ENCODE results near the gene CENPB. TPM values are rescaled to one million over a fixed set of nuclear protein-coding genes. Genes with fewer than 3 reads are reported as not detected.

CENPB gene
- total RNA-seq, 5 donors from 2014 or later (not counting 1 experiment from before 2014, with no cell fraction given), result 37.0 to 79.0 (median 60.8) TPM

GRCh38 chr20:3818155-3819151 is 31.9 kb upstream of the CENPB start:
- Histone ChIP-seq H3K27ac (ENCODE audit: low read length) (no peak overlapping the region), H3K9me3 (no peaks in the 10 kb centered on the region), H3K4me1 (ENCODE audit: control insufficient read depth in 1 of 2, extremely low read depth in 1 of 2, insufficient read depth in 2 of 2, low read length in 2 of 2) (peaks cover 20 to 71% of the 10 kb centered on the region in 2 experiments), H3K36me3 (ENCODE audit: control insufficient read depth in 2 of 2, extremely low read depth in 1 of 2, insufficient read depth in 1 of 2, low read length in 1 of 2) (peaks cover 6 to 12% of the 10 kb centered on the region in 2 donors), H3K27me3 (replicated peaks in 1 of 2; ENCODE audit: control insufficient read depth in 2 of 2, extremely low read depth in 1 of 2, insufficient read depth in 2 of 2, low read length in 1 of 2) (no peaks in the 10 kb centered on the region), H3K4me3 (ENCODE audit: control insufficient read depth in 1 of 2, extremely low read depth in 1 of 2, low read length in 1 of 2) (no peak overlapping the region)
- 97% methylated on average over 3 of the region's 8 CpGs for WGBS (ENCODE audit: insufficient coverage)
- ATAC-seq (replicated peaks in 1 of 4) (no peak), DNase-seq (no peak)
- Mint-ChIP-seq H3K27ac (peak overlapping the region; percentile 48 to 81), H3K4me1 (peaks cover 60 to 67% (median 61%) of the 10 kb centered on the region in 3 donors), H3K4me3 (peak overlapping the region; percentile 21 to 88 (median 43)), H3K9me3 (no peaks in the 10 kb centered on the region), H3K27me3 (no peaks in the 10 kb centered on the region), H3K36me3 (peaks cover 11% of the 10 kb centered on the region)
- ChIA-PET CTCF (interaction anchor here (0.6 to 2.2 kb wide), 6 partner anchors 31 to 234 kb away, joined by 3 to 12 read pairs (median 5); no protein-coding TSS in a partner anchor), POLR2A (interaction anchor here (0.5 to 0.6 kb wide), 2 partner anchors 9 to 1299 kb away, joined by 4 to 6 read pairs; no protein-coding TSS in a partner anchor)

- Histone ChIP-seq H3K4me3 (ENCODE audit: control insufficient read depth in 1 of 2, extremely low read depth in 1 of 2, low read length in 1 of 2) (peak overlapping the region in 1 of 2 donors; percentile 2), H3K27me3 (replicated peaks in 1 of 2; ENCODE audit: control insufficient read depth in 2 of 2, extremely low read depth in 1 of 2, insufficient read depth in 2 of 2, low read length in 1 of 2) (no peaks in the 10 kb centered on the region), H3K27ac (ENCODE audit: low read length) (peak overlapping the region; percentile 57), H3K9me3 (no peaks in the 10 kb centered on the region), H3K4me1 (ENCODE audit: control insufficient read depth in 1 of 2, extremely low read depth in 1 of 2, insufficient read depth in 2 of 2, low read length in 2 of 2) (peaks cover 34 to 89% of the 10 kb centered on the region in 2 experiments), H3K36me3 (ENCODE audit: control insufficient read depth in 2 of 2, extremely low read depth in 1 of 2, insufficient read depth in 1 of 2, low read length in 1 of 2) (no peaks in the 10 kb centered on the region)
- no peaks in the 10 kb centered on the region for H3K9me3 Mint-ChIP-seq
- DNase-seq, result peak in 26 of 35 experiments; percentile 19 to 64 (median 38)
- CTCF ChIA-PET, result no interaction called here
- WGBS (ENCODE audit: insufficient coverage), result 4% methylated on average over 4 of the region's 9 CpGs
- H3K4me3 Mint-ChIP-seq, result peak overlapping the region; percentile 61 to 77 (median 68)
- H3K27ac Mint-ChIP-seq, result peak overlapping the region; percentile 98 to 99
- no peaks in the 10 kb centered on the region for H3K27me3 Mint-ChIP-seq
- H3K4me1 Mint-ChIP-seq, result peaks cover 73 to 82% (median 76%) of the 10 kb centered on the region in 3 donors
- POLR2A ChIA-PET, result no interaction called here
- peak in 2 of 4 experiments; percentile 6 to 14 for ATAC-seq (replicated peaks in 1 of 4)
- no peaks in the 10 kb centered on the region for H3K36me3 Mint-ChIP-seq
Measured at GRCh38 chr20:3815703-3816315, 29.3 kb upstream of the CENPB start.

- no peaks in the 10 kb centered on the region for H3K36me3 ChIP-seq (ENCODE audit: control insufficient read depth in 2 of 2, extremely low read depth in 1 of 2, insufficient read depth in 1 of 2, low read length in 1 of 2)
- DNase-seq (no peak), ATAC-seq (replicated peaks in 1 of 4) (no peak)
- Mint-ChIP-seq H3K9me3 (no peaks in the 10 kb centered on the region), H3K4me3 (peak overlapping the region in 1 of 3 donors; percentile 77), H3K27ac (peak overlapping the region; percentile 98 to 99), H3K27me3 (no peaks in the 10 kb centered on the region), H3K4me1 (peaks cover 76 to 88% (median 82%) of the 10 kb centered on the region in 3 donors), H3K36me3 (no peaks in the 10 kb centered on the region)
- no peaks in the 10 kb centered on the region for H3K27me3 ChIP-seq (replicated peaks in 1 of 2; ENCODE audit: control insufficient read depth in 2 of 2, extremely low read depth in 1 of 2, insufficient read depth in 2 of 2, low read length in 1 of 2)
- H3K4me1 ChIP-seq (ENCODE audit: control insufficient read depth in 1 of 2, extremely low read depth in 1 of 2, insufficient read depth in 2 of 2, low read length in 2 of 2), result peaks cover 39 to 97% of the 10 kb centered on the region in 2 experiments
- no peak overlapping the region for H3K4me3 ChIP-seq (ENCODE audit: control insufficient read depth in 1 of 2, extremely low read depth in 1 of 2, low read length in 1 of 2)
- ChIA-PET CTCF (interaction anchor here in 1 of 2 donors (0.9 kb wide), 1 partner anchor 46 kb away, joined by 3 read pairs; no protein-coding TSS in a partner anchor), POLR2A (no interaction called here)
- WGBS (ENCODE audit: insufficient coverage), result 90% methylated on average over 5 of the region's 7 CpGs
- H3K27ac ChIP-seq (ENCODE audit: low read length), result peak overlapping the region; percentile 57
- H3K9me3 ChIP-seq, result no peaks in the 10 kb centered on the region
Measured at GRCh38 chr20:3814928-3815495, 28.5 kb upstream of the CENPB start.

GRCh38 chr20:3813848-3814581 is 27.5 kb upstream of the CENPB start:
- Mint-ChIP-seq H3K4me3 (peak overlapping the region; percentile 21 to 92 (median 28)), H3K27me3 (no peaks in the 10 kb centered on the region), H3K27ac (peak overlapping the region; percentile 97 to 99), H3K9me3 (no peaks in the 10 kb centered on the region), H3K4me1 (peaks cover 77 to 82% (median 77%) of the 10 kb centered on the region in 3 donors), H3K36me3 (no peaks in the 10 kb centered on the region)
- Histone ChIP-seq H3K9me3 (no peaks in the 10 kb centered on the region), H3K27ac (ENCODE audit: low read length) (peak overlapping the region; percentile 94), H3K27me3 (replicated peaks in 1 of 2; ENCODE audit: control insufficient read depth in 2 of 2, extremely low read depth in 1 of 2, insufficient read depth in 2 of 2, low read length in 1 of 2) (no peaks in the 10 kb centered on the region), H3K4me3 (ENCODE audit: control insufficient read depth in 1 of 2, extremely low read depth in 1 of 2, low read length in 1 of 2) (no peak overlapping the region), H3K4me1 (ENCODE audit: control insufficient read depth in 1 of 2, extremely low read depth in 1 of 2, insufficient read depth in 2 of 2, low read length in 2 of 2) (peaks cover 37 to 93% of the 10 kb centered on the region in 2 experiments), H3K36me3 (ENCODE audit: control insufficient read depth in 2 of 2, extremely low read depth in 1 of 2, insufficient read depth in 1 of 2, low read length in 1 of 2) (no peaks in the 10 kb centered on the region)
- DNase-seq (peak in 7 of 35 experiments; percentile 20 to 69 (median 25)), ATAC-seq (replicated peaks in 1 of 4) (no peak)
- ChIA-PET POLR2A (interaction anchor here in 1 of 2 donors (0.6 kb wide), 2 partner anchors 199 to 251 kb away, joined by 4 to 6 read pairs; no protein-coding TSS in a partner anchor), CTCF (interaction anchor here in 1 of 2 donors (0.9 to 2.5 kb wide), 2 partner anchors 45 to 46 kb away, joined by 3 to 6 read pairs; partner anchors contain the start of gene ADISSP)
- 45% methylated on average over 6 of the region's 12 CpGs for WGBS (ENCODE audit: insufficient coverage)

GRCh38 chr20:3812975-3813847 is 26.7 kb upstream of the CENPB start:
- no peaks in the 10 kb centered on the region for H3K36me3 ChIP-seq (ENCODE audit: control insufficient read depth in 2 of 2, extremely low read depth in 1 of 2, insufficient read depth in 1 of 2, low read length in 1 of 2)
- CTCF ChIA-PET, result interaction anchor here (0.6 to 2.5 kb wide), 3 partner anchors 26 to 45 kb away, joined by 3 to 6 read pairs (median 5); partner anchors contain the start of genes ADISSP (in 1 of the 2) and CENPB (in 1 of the 2)
- H3K4me3 Mint-ChIP-seq, result peak overlapping the region; percentile 21 to 92 (median 28)
- peaks cover 39 to 91% of the 10 kb centered on the region in 2 experiments for H3K4me1 ChIP-seq (ENCODE audit: control insufficient read depth in 1 of 2, extremely low read depth in 1 of 2, insufficient read depth in 2 of 2, low read length in 2 of 2)
- DNase-seq (no peak), ATAC-seq (replicated peaks in 1 of 4) (no peak)
- H3K4me1 Mint-ChIP-seq, result peaks cover 72 to 78% (median 74%) of the 10 kb centered on the region in 3 donors
- POLR2A ChIA-PET, result no interaction called here
- peak overlapping the region; percentile 94 for H3K27ac ChIP-seq (ENCODE audit: low read length)
- WGBS (ENCODE audit: insufficient coverage), result 100% methylated on average over 1 of the region's 8 CpGs
- no peaks in the 10 kb centered on the region for H3K27me3 Mint-ChIP-seq
- H3K27ac Mint-ChIP-seq, result peak overlapping the region; percentile 97 to 99
- H3K4me3 ChIP-seq (ENCODE audit: control insufficient read depth in 1 of 2, extremely low read depth in 1 of 2, low read length in 1 of 2), result no peak overlapping the region
- H3K27me3 ChIP-seq (replicated peaks in 1 of 2; ENCODE audit: control insufficient read depth in 2 of 2, extremely low read depth in 1 of 2, insufficient read depth in 2 of 2, low read length in 1 of 2), result no peaks in the 10 kb centered on the region
- H3K9me3 ChIP-seq, result no peaks in the 10 kb centered on the region
- H3K9me3 Mint-ChIP-seq, result no peaks in the 10 kb centered on the region
- H3K36me3 Mint-ChIP-seq, result no peaks in the 10 kb centered on the region
